ENCODE results near the gene GATA6.

GATA6 gene

DNA sequence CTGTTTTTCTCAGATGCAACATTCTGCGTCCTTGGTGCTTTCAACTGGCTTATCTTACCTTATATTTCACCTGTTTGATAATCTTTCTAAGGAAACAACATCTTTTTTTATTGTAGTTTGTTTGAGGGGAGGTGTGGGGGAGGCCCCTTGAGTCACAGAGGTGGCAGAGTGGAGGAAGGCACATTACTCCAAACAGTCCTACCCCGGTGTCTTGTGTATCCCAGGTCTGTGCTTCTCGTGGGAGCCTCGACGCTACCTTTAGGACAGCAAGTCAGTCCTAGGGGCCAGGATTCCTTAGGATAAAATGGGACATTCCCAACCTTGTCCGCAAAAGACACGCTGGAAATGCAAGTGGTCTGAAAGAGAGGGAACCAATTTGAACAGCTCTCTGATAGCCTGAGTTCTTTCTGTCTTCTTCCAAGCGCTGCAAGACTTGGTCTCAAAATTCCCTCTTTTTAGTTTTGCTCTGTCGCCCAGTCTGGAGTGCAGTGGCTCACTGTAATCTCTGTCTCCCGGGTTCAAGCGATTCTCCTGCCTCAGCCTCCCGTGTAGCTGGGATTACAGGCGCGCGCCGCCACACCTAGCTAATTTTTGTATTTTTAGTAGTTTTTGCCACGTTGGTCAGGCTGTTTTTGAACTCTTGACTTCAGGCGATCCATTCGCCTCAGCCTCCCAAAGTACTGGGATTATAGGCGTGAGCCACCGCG, 4.0 kb downstream of the GATA6 start:
- Histone ChIP-seq H3K27ac (ENCODE audit: low read length) (no peak overlapping the region), H3K4me1 (ENCODE audit: insufficient read depth, low read length) (no peaks in the 10 kb centered on the region), H3K9me3 (ENCODE audit: insufficient read depth, low read length, severe bottlenecking) (no peaks in the 10 kb centered on the region), H3K9ac (ENCODE audit: low read depth, low read length) (no peak overlapping the region), H3K4me3 (ENCODE audit: low read depth in 1 of 2, low read length in 2 of 2) (no peak overlapping the region), H3K79me2 (ENCODE audit: insufficient read depth, low read length) (no peaks in the 10 kb centered on the region), H3K27me3 (ENCODE audit: insufficient read depth, low read length, poor library complexity) (no peaks in the 10 kb centered on the region), H3K4me2 (ENCODE audit: insufficient read depth, low read length) (no peak overlapping the region), H2AFZ (ENCODE audit: low read depth, low read length) (no peak overlapping the region), H3K36me3 (ENCODE audit: insufficient read depth, low read length) (no peaks in the 10 kb centered on the region), H4K20me1 (ENCODE audit: insufficient read depth, low read length) (no peaks in the 10 kb centered on the region)
- DNase-seq (no peak), ATAC-seq (ENCODE audit: insufficient read depth, low read depth) (no peak)
- TF ChIP-seq, protein P1, sequence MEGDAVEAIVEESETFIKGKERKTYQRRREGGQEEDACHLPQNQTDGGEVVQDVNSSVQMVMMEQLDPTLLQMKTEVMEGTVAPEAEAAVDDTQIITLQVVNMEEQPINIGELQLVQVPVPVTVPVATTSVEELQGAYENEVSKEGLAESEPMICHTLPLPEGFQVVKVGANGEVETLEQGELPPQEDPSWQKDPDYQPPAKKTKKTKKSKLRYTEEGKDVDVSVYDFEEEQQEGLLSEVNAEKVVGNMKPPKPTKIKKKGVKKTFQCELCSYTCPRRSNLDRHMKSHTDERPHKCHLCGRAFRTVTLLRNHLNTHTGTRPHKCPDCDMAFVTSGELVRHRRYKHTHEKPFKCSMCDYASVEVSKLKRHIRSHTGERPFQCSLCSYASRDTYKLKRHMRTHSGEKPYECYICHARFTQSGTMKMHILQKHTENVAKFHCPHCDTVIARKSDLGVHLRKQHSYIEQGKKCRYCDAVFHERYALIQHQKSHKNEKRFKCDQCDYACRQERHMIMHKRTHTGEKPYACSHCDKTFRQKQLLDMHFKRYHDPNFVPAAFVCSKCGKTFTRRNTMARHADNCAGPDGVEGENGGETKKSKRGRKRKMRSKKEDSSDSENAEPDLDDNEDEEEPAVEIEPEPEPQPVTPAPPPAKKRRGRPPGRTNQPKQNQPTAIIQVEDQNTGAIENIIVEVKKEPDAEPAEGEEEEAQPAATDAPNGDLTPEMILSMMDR (IDR thresholded peaks at IDR 0.05; ENCODE audit: borderline replicate concordance, extremely low read depth, low read length, poor library complexity, severe bottlenecking): no peak
- TF ChIP-seq EZH2 (IDR thresholded peaks at IDR 0.05; ENCODE audit: borderline replicate concordance, low read depth, low read length, severe bottlenecking): no peak

DNA sequence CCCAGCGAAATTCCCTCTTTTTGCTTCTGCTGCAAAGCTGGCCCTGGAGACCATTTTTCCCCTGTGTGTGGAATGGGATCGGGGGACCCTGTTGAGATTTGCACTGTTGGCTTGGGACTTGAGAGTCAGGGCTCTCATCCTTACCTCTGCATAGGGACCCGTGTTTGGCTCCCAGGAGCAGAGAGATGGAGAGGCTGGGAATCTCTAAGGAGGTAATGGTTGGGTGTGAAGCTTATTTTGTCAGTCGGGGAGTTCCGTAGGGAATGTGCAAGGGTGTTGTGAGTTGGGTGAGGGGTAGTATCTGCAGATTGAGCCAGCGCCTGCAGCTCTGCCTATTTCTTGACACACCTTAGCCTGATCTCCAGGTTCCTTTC, 4.5 kb downstream of the GATA6 start:
- Histone ChIP-seq H3K4me3 (ENCODE audit: low read depth in 1 of 2, low read length in 2 of 2) (no peak overlapping the region), H2AFZ (ENCODE audit: low read depth, low read length) (no peak overlapping the region), H3K27ac (ENCODE audit: low read length) (no peak overlapping the region), H3K9me3 (ENCODE audit: insufficient read depth, low read length, severe bottlenecking) (no peaks in the 10 kb centered on the region), H3K36me3 (ENCODE audit: insufficient read depth, low read length) (no peaks in the 10 kb centered on the region), H3K27me3 (ENCODE audit: insufficient read depth, low read length, poor library complexity) (no peaks in the 10 kb centered on the region), H3K4me2 (ENCODE audit: insufficient read depth, low read length) (no peak overlapping the region), H4K20me1 (ENCODE audit: insufficient read depth, low read length) (no peaks in the 10 kb centered on the region), H3K79me2 (ENCODE audit: insufficient read depth, low read length) (no peaks in the 10 kb centered on the region), H3K4me1 (ENCODE audit: insufficient read depth, low read length) (no peaks in the 10 kb centered on the region), H3K9ac (ENCODE audit: low read depth, low read length) (no peak overlapping the region)
- TF ChIP-seq EZH2 (IDR thresholded peaks at IDR 0.05; ENCODE audit: borderline replicate concordance, low read depth, low read length, severe bottlenecking): no peak
- TF ChIP-seq, protein P1 (IDR thresholded peaks at IDR 0.05; ENCODE audit: borderline replicate concordance, extremely low read depth, low read length, poor library complexity, severe bottlenecking): no peak
- ATAC-seq (ENCODE audit: insufficient read depth, low read depth) (no peak), DNase-seq (no peak)

DNA sequence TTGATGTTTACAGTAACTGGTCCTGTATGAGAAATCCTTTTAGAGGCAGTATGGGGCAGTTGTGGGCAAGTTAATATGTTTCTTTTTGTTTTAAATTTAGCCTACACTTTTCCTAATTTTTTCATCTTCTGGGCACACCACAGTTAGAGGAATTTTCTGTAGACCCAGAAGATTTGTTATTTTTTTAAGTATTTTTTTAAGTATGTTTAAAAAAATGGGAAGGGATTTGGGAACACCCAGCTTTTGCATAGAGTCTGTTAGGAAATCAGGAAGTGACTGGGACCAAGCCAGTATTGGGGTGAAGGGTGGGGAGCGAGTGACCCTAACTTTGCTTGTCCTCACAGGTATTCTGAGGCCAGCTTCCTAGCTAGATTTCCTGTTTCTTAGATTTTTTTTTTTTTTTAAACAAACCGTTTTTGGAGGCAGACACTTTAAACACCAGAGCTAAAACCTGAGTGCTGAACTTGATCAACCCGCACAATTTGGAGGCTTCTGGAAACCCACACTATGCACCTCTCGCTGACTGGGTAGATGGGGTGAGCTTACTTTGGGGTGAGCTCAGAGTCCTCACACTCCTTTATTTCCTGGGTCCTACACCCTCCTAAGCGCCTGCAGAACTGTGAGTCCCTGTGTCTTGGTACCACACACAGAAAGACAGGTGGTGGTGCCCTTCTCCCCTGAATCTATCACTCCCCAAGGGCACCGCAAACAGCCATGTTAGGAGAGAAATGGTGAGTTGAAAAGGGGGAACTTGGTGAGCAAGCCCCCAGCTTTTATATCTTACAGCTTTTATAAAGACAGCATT, 5.2 kb downstream of the GATA6 start:
- Histone ChIP-seq H3K79me2 (ENCODE audit: insufficient read depth, low read length) (no peaks in the 10 kb centered on the region), H3K27ac (ENCODE audit: low read length) (no peak overlapping the region), H3K27me3 (ENCODE audit: insufficient read depth, low read length, poor library complexity) (no peaks in the 10 kb centered on the region), H3K4me2 (ENCODE audit: insufficient read depth, low read length) (no peak overlapping the region), H3K9me3 (ENCODE audit: insufficient read depth, low read length, severe bottlenecking) (no peaks in the 10 kb centered on the region), H3K36me3 (ENCODE audit: insufficient read depth, low read length) (no peaks in the 10 kb centered on the region), H3K9ac (ENCODE audit: low read depth, low read length) (no peak overlapping the region), H3K4me1 (ENCODE audit: insufficient read depth, low read length) (no peaks in the 10 kb centered on the region), H4K20me1 (ENCODE audit: insufficient read depth, low read length) (no peaks in the 10 kb centered on the region), H3K4me3 (ENCODE audit: low read depth in 1 of 2, low read length in 2 of 2) (no peak overlapping the region), H2AFZ (ENCODE audit: low read depth, low read length) (no peak overlapping the region)
- TF ChIP-seq EZH2 (IDR thresholded peaks at IDR 0.05; ENCODE audit: borderline replicate concordance, low read depth, low read length, severe bottlenecking): no peak
- TF ChIP-seq, protein P1 (IDR thresholded peaks at IDR 0.05; ENCODE audit: borderline replicate concordance, extremely low read depth, low read length, poor library complexity, severe bottlenecking): no peak
- ATAC-seq (ENCODE audit: insufficient read depth, low read depth): no peak
- DNase-seq: no peak
